K562 (cell line): ENCODE measurements around the gene HOXB7. TPM values are rescaled to one million over a fixed set of nuclear protein-coding genes. Genes with fewer than 3 reads are reported as not detected.
A peak's percentile ranks its signal among the peaks of the same experiment; 100 is the strongest.

Experiments
- ARHGAP35 ChIP-seq: fragments of 450-650 bp; IDR thresholded peaks from 2 replicates; pipeline ENCODE4 v1.6.1; 2018; ENCODE audit not compliant: partially characterized antibody
- DMBX1 ChIP-seq: fragments of 250-450 bp; sonication (Bioruptor Pico); IDR thresholded peaks from 2 replicates; pipeline ENCODE4 v1.8.0; 2022; ENCODE audit warnings: inconsistent platforms, mild to moderate bottlenecking, moderate library complexity, borderline replicate concordance
- GTF2E2 ChIP-seq: fragments of 200-800 bp; sonication (Bioruptor generic); IDR thresholded peaks from 2 replicates; pipeline ENCODE4 v1.6.1; 2016; ENCODE audit warnings: missing genetic modification characterization, missing compliant biosample characterization
- HMGN3 ChIP-seq: IDR thresholded peaks from 2 replicates; pipeline ENCODE4 v1.6.1; 2011; ENCODE audit warnings: borderline replicate concordance, low read depth, mild to moderate bottlenecking, mixed read lengths, low read length; ENCODE audit not compliant: insufficient read length; ENCODE audit errors: extremely low read depth
- MTA3 ChIP-seq: fragments of 450-650 bp; formaldehyde crosslinking; IDR thresholded peaks from 2 replicates; pipeline ENCODE4 v1.6.1; 2017; ENCODE audit warnings: mild to moderate bottlenecking, borderline replicate concordance
- NCOA6 ChIP-seq: fragments of 450-650 bp; IDR thresholded peaks from 2 replicates; pipeline ENCODE4 v1.6.1; 2017; ENCODE audit warnings: mild to moderate bottlenecking
- NR2C1 ChIP-seq, 2 experiments: fragments of 450-650 bp; IDR thresholded peaks; 2 replicates each; pipeline ENCODE4 v1.6.1; 2017; ENCODE audit warnings: mild to moderate bottlenecking in 2 of 2, antibody characterized with exemption in 1 of 2, inconsistent platforms in 1 of 2, missing compliant biosample characterization in 1 of 2, missing genetic modification characterization in 1 of 2
- PTBP1 ChIP-seq: fragments of 200-400 bp; formaldehyde crosslinking; IDR thresholded peaks from 2 replicates; pipeline ENCODE4 v1.6.1; 2017; ENCODE audit warnings: low read depth, low read length
- U2AF2 ChIP-seq: fragments of 200-400 bp; formaldehyde crosslinking; optimal IDR thresholded peaks from 2 replicates; pipeline ENCODE3; 2017; ENCODE audit warnings: low read depth, mild to moderate bottlenecking, low read length
- VEZF1 ChIP-seq: fragments of 200-800 bp; sonication (Bioruptor generic); IDR thresholded peaks from 2 replicates; pipeline ENCODE4 v1.6.1; 2017; ENCODE audit warnings: missing genetic modification characterization, missing compliant biosample characterization
- ZBTB7A ChIP-seq: IDR thresholded peaks from 2 replicates; pipeline ENCODE4 v1.6.1; 2011; ENCODE audit warnings: low read depth, mild to moderate bottlenecking, low read length, moderate library complexity, borderline replicate concordance; ENCODE audit not compliant: control insufficient read depth
- ZBTB9 ChIP-seq: fragments of 450-650 bp; formaldehyde crosslinking; IDR thresholded peaks from 2 replicates; pipeline ENCODE4 v1.4.0; 2020; ENCODE audit warnings: mild to moderate bottlenecking, moderate library complexity
- ZNF398 ChIP-seq: fragments of 250-450 bp; sonication (Bioruptor Pico); IDR thresholded peaks from 2 replicates; pipeline ENCODE4 v1.8.0; 2021; ENCODE audit warnings: moderate library complexity, mild to moderate bottlenecking, inconsistent platforms
- ZNF639 ChIP-seq, 2 experiments: fragments of 200-800 bp in 1 of 2; sonication (Bioruptor generic) in 1 of 2; sonication (generic) in 1 of 2; formaldehyde crosslinking in 1 of 2; IDR thresholded peaks in 1 of 2; conservative IDR thresholded peaks in 1 of 2; 2 replicates each; pipeline versions ENCODE4 v1.5.0 to v1.6.1; 2016 to 2020; ENCODE audit warnings: missing compliant biosample characterization in 1 of 2, missing genetic modification characterization in 1 of 2, missing genetic modification reagents in 1 of 2
- polyA plus RNA-seq, 8 experiments: library from polyadenylated mRNA; depleted of rRNA in 4 of 8; stranded (reverse) in 5 of 8; unstranded in 3 of 8; fragments of >200 nt; fragmentation: Nextera tagmentation in 2 of 8; fragmentation: Illumina TruSeq in 1 of 8; extraction: Ambion mirVana in 2 of 8; extraction: Trizol in 1 of 8; gene quantifications; 2 replicates each; pipeline versions ENCODE4 v1.2.1 to v1.2.3, GENCODE V29; 2011 to 2014; ENCODE audit warnings: inconsistent platforms in 1 of 8, missing spikeins in 1 of 8
- total RNA-seq, 7 experiments: library from RNA; depleted of rRNA in 6 of 7; stranded (reverse); fragments of >200 nt in 6 of 7; fragmentation: Illumina TruSeq in 2 of 7; extraction: Trizol in 2 of 7; gene quantifications; 2 replicates each; pipeline versions ENCODE4 v1.2.1 to v1.2.3, GENCODE V29; 2011 to 2021; ENCODE audit warnings: low replicate concordance in 1 of 7
- TF ChIP-seq, protein P1 (sequence below): fragments of 250-450 bp; sonication (Bioruptor Pico); IDR thresholded peaks from 2 replicates; pipeline ENCODE4 v1.4.0; 2020; ENCODE audit warnings: mild to moderate bottlenecking, moderate library complexity

Gene HOXB7
- total and polyA plus RNA-seq, 9 of the 15 experiments (the other 6 are each of a cell fraction or from before 2014, with no cell fraction given) = 5.5 to 16.7 (median 8.3) TPM

GRCh38 chr17:48636177-48637018 is 25.6 kb upstream of the HOXB7 start (continued):
- TF ChIP-seq ZNF398 (no peak), GTF2E2 (tag) (no peak), VEZF1 (peak; percentile 70), PTBP1 (no peak), ZBTB7A (peak; percentile 82; the same call in 1 of the 2 replicates), ARHGAP35 (no peak), HMGN3 (peak; percentile 71), NCOA6 (no peak), DMBX1 (CRISPR knock-in tag) (no peak), NR2C1 (IDR thresholded peaks at IDR 0.05) (no peak), NR2C1 (tag; IDR thresholded peaks at IDR 0.05) (no peak), ZNF639 (CRISPR knock-in tag; conservative IDR thresholded peaks at IDR 0.05 in 1 of 2, IDR thresholded peaks at IDR 0.05 in 1 of 2) (no peak), U2AF2 (no peak), MTA3 (0 out of 2 replicates have a peak, but pooled peaks have one; percentile 59), ZBTB9 (CRISPR knock-in tag) (no peak)
- TF ChIP-seq, protein P1, sequence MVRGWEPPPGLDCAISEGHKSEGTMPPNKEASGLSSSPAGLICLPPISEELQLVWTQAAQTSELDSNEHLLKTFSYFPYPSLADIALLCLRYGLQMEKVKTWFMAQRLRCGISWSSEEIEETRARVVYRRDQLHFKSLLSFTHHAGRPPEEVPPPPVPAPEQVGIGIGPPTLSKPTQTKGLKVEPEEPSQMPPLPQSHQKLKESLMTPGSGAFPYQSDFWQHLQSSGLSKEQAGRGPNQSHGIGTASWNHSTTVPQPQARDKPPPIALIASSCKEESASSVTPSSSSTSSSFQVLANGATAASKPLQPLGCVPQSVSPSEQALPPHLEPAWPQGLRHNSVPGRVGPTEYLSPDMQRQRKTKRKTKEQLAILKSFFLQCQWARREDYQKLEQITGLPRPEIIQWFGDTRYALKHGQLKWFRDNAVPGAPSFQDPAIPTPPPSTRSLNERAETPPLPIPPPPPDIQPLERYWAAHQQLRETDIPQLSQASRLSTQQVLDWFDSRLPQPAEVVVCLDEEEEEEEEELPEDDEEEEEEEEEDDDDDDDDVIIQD (CRISPR knock-in tag) = no peak
